Measurements from ENCODE around the gene DMPK.

DNA sequence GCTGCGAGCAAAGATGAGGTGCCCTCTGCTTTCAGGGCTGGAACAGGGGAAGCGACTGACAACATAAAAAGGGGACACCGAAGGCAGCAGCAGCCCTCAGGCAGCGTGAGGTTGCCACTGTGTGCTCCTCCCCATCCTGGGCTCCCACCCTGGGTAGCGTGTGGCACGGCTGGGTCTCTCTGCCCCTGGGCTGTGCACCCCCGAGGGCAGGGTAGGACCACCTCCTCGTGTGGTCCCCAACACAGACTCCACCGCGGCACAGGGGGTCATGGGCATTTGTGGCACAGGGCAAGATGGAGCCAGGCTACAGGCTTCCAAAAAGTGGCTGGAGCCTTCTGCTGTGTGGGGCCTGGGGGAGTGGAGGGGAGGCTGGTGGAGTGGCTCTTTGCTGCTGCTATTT, 39.3 kb upstream of the DMPK start:
- TF ChIP-seq, protein P1, sequence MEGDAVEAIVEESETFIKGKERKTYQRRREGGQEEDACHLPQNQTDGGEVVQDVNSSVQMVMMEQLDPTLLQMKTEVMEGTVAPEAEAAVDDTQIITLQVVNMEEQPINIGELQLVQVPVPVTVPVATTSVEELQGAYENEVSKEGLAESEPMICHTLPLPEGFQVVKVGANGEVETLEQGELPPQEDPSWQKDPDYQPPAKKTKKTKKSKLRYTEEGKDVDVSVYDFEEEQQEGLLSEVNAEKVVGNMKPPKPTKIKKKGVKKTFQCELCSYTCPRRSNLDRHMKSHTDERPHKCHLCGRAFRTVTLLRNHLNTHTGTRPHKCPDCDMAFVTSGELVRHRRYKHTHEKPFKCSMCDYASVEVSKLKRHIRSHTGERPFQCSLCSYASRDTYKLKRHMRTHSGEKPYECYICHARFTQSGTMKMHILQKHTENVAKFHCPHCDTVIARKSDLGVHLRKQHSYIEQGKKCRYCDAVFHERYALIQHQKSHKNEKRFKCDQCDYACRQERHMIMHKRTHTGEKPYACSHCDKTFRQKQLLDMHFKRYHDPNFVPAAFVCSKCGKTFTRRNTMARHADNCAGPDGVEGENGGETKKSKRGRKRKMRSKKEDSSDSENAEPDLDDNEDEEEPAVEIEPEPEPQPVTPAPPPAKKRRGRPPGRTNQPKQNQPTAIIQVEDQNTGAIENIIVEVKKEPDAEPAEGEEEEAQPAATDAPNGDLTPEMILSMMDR (conservative IDR thresholded peaks at IDR 0.05; ENCODE audit: low read length): no peak
- TF ChIP-seq EZH2phosphoT487 (IDR thresholded peaks at IDR 0.05; ENCODE audit: borderline replicate concordance, low read depth, low read length): no peak
